Osteocyte (in vitro differentiated cells): ENCODE measurements around the gene SESTD1. TPM values are rescaled to one million over a fixed set of nuclear protein-coding genes. Genes with fewer than 3 reads are reported as not detected.

Experiments
- DNase-seq: peaks from one replicate; pipeline ENCODE4 v3.0.0; 2021; ENCODE audit warnings: mixed read lengths; ENCODE audit not compliant: unreplicated experiment; ENCODE audit errors: extremely low spot score
- H3K27ac Mint-ChIP-seq: one replicate; pipeline ENCODE4 v1.8.0; 2021; ENCODE audit warnings: mild to moderate bottlenecking, mixed read lengths; ENCODE audit not compliant: unreplicated experiment
- H3K27me3 Mint-ChIP-seq: one replicate; pipeline ENCODE4 v1.8.0; 2021; ENCODE audit warnings: mixed read lengths; ENCODE audit not compliant: unreplicated experiment
- H3K36me3 Mint-ChIP-seq: one replicate; pipeline ENCODE4 v1.8.0; 2021; ENCODE audit warnings: mixed read lengths; ENCODE audit not compliant: unreplicated experiment
- H3K4me1 Mint-ChIP-seq: one replicate; pipeline ENCODE4 v1.8.0; 2021; ENCODE audit warnings: mixed read lengths; ENCODE audit not compliant: unreplicated experiment
- H3K4me3 Mint-ChIP-seq: one replicate; pipeline ENCODE4 v1.8.0; 2021; ENCODE audit warnings: mild to moderate bottlenecking, moderate library complexity, mixed read lengths; ENCODE audit not compliant: unreplicated experiment
- H3K9me3 Mint-ChIP-seq: one replicate; pipeline ENCODE4 v1.8.0; 2021; ENCODE audit warnings: mixed read lengths; ENCODE audit not compliant: unreplicated experiment
- total RNA-seq: library from RNA; stranded (reverse); gene quantifications from 2 replicates; pipeline ENCODE4 v1.2.1, GENCODE V29; 2021
- TF ChIP-seq, protein P1 (sequence below): fragments of 200-600 bp; sonication (generic); IDR thresholded peaks from 2 replicates; pipeline ENCODE4 v1.5.0; 2021; ENCODE audit warnings: antibody characterized with exemption, mild to moderate bottlenecking, moderate library complexity

SESTD1 gene
- total RNA-seq, 1 donor from 2014 or later: 99.1 TPM

GRCh38 chr2:179261151-179261825 lies 3.3 kb downstream of the SESTD1 start:
- H3K4me1 Mint-ChIP-seq: peaks cover 41% of the 10 kb centered on the region
- H3K27ac Mint-ChIP-seq: no peak overlapping the region
- peaks cover 3% of the 10 kb centered on the region for H3K36me3 Mint-ChIP-seq
- peaks cover 2% of the 10 kb centered on the region for H3K27me3 Mint-ChIP-seq
- no peak overlapping the region for H3K4me3 Mint-ChIP-seq
- TF ChIP-seq, protein P1, sequence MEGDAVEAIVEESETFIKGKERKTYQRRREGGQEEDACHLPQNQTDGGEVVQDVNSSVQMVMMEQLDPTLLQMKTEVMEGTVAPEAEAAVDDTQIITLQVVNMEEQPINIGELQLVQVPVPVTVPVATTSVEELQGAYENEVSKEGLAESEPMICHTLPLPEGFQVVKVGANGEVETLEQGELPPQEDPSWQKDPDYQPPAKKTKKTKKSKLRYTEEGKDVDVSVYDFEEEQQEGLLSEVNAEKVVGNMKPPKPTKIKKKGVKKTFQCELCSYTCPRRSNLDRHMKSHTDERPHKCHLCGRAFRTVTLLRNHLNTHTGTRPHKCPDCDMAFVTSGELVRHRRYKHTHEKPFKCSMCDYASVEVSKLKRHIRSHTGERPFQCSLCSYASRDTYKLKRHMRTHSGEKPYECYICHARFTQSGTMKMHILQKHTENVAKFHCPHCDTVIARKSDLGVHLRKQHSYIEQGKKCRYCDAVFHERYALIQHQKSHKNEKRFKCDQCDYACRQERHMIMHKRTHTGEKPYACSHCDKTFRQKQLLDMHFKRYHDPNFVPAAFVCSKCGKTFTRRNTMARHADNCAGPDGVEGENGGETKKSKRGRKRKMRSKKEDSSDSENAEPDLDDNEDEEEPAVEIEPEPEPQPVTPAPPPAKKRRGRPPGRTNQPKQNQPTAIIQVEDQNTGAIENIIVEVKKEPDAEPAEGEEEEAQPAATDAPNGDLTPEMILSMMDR: no peak
- no peaks in the 10 kb centered on the region for H3K9me3 Mint-ChIP-seq
- no peak for DNase-seq

- Mint-ChIP-seq H3K9me3 (peaks cover 6% of the 10 kb centered on the region), H3K4me3 (no peak overlapping the region), H3K4me1 (peaks cover 37% of the 10 kb centered on the region), H3K27ac (no peak overlapping the region), H3K27me3 (no peaks in the 10 kb centered on the region), H3K36me3 (peaks cover 8% of the 10 kb centered on the region)
- TF ChIP-seq, protein P1: no peak
- no peak for DNase-seq
Measured at GRCh38 chr2:179260224-179260623, 4.4 kb downstream of the SESTD1 start.

GRCh38 chr2:179255129-179255528 lies 9.5 kb downstream of the SESTD1 start:
- TF ChIP-seq, protein P1: no peak
- H3K4me1 Mint-ChIP-seq: peaks cover 16% of the 10 kb centered on the region
- no peak for DNase-seq
- H3K4me3 Mint-ChIP-seq: no peak overlapping the region
- no peaks in the 10 kb centered on the region for H3K27me3 Mint-ChIP-seq
- H3K36me3 Mint-ChIP-seq: peaks cover 8% of the 10 kb centered on the region
- no peak overlapping the region for H3K27ac Mint-ChIP-seq
- peaks cover 12% of the 10 kb centered on the region for H3K9me3 Mint-ChIP-seq

DNA sequence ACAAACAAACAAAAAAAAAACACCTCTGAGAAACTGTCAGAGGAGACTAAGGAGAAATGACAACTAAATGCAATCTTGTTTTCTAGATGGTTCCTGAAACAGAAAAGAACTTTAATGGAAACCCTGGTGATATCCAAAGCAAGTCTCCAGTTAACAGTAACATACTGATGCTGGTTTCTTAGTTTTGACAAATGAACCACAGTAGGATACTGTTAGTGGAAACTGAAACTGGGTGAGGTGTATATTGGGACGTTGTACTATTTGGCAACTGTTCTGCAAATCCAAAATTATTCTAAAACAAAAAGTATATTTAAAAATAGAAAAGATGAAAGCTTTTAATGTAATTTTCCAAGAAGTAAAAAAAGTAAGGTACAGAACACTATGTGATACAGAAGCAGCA lies 11.4 kb downstream of the SESTD1 start:
- Mint-ChIP-seq H3K9me3 (peaks cover 19% of the 10 kb centered on the region), H3K4me1 (peaks cover 17% of the 10 kb centered on the region), H3K27ac (no peak overlapping the region), H3K36me3 (peaks cover 16% of the 10 kb centered on the region), H3K4me3 (no peak overlapping the region), H3K27me3 (no peaks in the 10 kb centered on the region)
- DNase-seq: no peak
- TF ChIP-seq, protein P1: no peak

GRCh38 chr2:179252423-179252822 lies 12.2 kb downstream of the SESTD1 start:
- Mint-ChIP-seq H3K9me3 (peaks cover 19% of the 10 kb centered on the region), H3K27ac (no peak overlapping the region), H3K4me3 (no peak overlapping the region), H3K36me3 (peaks cover 16% of the 10 kb centered on the region), H3K27me3 (no peaks in the 10 kb centered on the region), H3K4me1 (peaks cover 25% of the 10 kb centered on the region)
- TF ChIP-seq, protein P1: no peak
- DNase-seq: no peak
